Measurements from ENCODE around the gene MPV17. TPM values are rescaled to one million over a fixed set of nuclear protein-coding genes. Genes with fewer than 3 reads are reported as not detected.

Gene MPV17
- polyA plus RNA-seq, 1 donor from 2014 or later: 79.6 TPM

DNA sequence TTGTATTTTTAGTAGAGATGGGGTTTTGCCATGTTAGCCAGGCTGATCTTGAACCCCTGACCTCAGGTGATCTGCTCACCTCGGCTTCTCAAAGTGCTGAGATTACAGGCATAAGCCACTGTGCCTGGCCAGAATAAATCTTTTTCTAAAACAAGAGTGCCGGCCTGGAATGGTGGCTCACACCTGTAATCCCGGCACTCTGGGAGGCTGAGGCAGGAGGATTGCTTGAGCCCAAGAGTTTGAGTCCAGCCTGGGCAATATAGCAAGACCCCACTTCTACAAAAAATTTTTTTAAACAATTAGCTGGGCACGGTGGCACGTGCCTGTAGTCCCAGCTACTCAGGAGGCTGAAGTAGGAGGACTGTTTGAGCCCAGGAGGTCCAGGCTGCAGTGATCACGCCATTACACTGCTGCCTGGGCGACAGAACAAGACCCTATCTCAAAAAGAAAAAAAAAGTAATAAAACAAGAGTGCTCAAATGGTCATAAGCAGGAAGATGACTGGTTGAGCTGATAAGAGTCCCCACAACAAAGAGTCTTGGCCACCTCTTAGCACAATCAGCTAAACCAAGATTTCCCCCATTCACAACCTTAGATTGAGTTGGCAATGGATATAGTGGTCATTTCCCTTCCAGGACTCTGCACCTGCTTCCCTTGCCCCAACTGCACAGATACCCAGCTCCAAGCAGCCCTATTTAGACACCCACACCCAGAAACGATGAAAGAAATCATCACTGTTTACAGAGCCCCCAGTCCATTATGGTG lies 8.8 kb downstream of the MPV17 start:
- Histone ChIP-seq H3K9ac (ENCODE audit: low read length) (no peak overlapping the region), H3K36me3 (ENCODE audit: insufficient read depth, low read length) (no peaks in the 10 kb centered on the region), H3K9me3 (ENCODE audit: low read length) (no peaks in the 10 kb centered on the region), H4K20me1 (ENCODE audit: insufficient read depth) (no peaks in the 10 kb centered on the region), H3K9me2 (ENCODE audit: insufficient read depth, low read length) (no peaks in the 10 kb centered on the region), H3K79me2 (replicated peaks; ENCODE audit: insufficient read depth, low read length) (no peaks in the 10 kb centered on the region), H3K4me2 (ENCODE audit: low read length) (no peak overlapping the region), H3K27ac (ENCODE audit: low read length) (no peak overlapping the region), H3K27me3 (ENCODE audit: insufficient read depth, low read depth, low read length) (no peaks in the 10 kb centered on the region), H2AFZ (ENCODE audit: low read depth, low read length) (no peak overlapping the region), H3F3A (ENCODE audit: insufficient read depth, low read length, poor library complexity, severe bottlenecking) (no peaks in the 10 kb centered on the region), H3K4me3 (ENCODE audit: low read length) (no peak overlapping the region)
- no peak for TF ChIP-seq EP300 (conservative IDR thresholded peaks at IDR 0.05; ENCODE audit: poor library complexity, severe bottlenecking)
- no peak for TF ChIP-seq MXI1 (conservative IDR thresholded peaks at IDR 0.05; ENCODE audit: poor library complexity, severe bottlenecking)
- no peak for TF ChIP-seq CTCF (IDR thresholded peaks at IDR 0.05; ENCODE audit: poor library complexity, severe bottlenecking)
- TF ChIP-seq SMC3 (conservative IDR thresholded peaks at IDR 0.05; ENCODE audit: poor library complexity): no peak
- no peak for TF ChIP-seq POLR2AphosphoS5 (IDR thresholded peaks at IDR 0.05)
- no peak for TF ChIP-seq EZH2 (IDR thresholded peaks at IDR 0.05; ENCODE audit: borderline replicate concordance, insufficient read depth, low read length, poor library complexity, severe bottlenecking)
- TF ChIP-seq TAF1 (IDR thresholded peaks at IDR 0.05; ENCODE audit: low read depth): no peak
- no peak for TF ChIP-seq RAD21 (conservative IDR thresholded peaks at IDR 0.05)
- TF ChIP-seq, protein P1, sequence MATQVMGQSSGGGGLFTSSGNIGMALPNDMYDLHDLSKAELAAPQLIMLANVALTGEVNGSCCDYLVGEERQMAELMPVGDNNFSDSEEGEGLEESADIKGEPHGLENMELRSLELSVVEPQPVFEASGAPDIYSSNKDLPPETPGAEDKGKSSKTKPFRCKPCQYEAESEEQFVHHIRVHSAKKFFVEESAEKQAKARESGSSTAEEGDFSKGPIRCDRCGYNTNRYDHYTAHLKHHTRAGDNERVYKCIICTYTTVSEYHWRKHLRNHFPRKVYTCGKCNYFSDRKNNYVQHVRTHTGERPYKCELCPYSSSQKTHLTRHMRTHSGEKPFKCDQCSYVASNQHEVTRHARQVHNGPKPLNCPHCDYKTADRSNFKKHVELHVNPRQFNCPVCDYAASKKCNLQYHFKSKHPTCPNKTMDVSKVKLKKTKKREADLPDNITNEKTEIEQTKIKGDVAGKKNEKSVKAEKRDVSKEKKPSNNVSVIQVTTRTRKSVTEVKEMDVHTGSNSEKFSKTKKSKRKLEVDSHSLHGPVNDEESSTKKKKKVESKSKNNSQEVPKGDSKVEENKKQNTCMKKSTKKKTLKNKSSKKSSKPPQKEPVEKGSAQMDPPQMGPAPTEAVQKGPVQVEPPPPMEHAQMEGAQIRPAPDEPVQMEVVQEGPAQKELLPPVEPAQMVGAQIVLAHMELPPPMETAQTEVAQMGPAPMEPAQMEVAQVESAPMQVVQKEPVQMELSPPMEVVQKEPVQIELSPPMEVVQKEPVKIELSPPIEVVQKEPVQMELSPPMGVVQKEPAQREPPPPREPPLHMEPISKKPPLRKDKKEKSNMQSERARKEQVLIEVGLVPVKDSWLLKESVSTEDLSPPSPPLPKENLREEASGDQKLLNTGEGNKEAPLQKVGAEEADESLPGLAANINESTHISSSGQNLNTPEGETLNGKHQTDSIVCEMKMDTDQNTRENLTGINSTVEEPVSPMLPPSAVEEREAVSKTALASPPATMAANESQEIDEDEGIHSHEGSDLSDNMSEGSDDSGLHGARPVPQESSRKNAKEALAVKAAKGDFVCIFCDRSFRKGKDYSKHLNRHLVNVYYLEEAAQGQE (IDR thresholded peaks at IDR 0.05; ENCODE audit: borderline replicate concordance): no peak

GRCh38 chr2:27312152-27312551 lies 10.7 kb downstream of the MPV17 start:
- H3K79me2 ChIP-seq (replicated peaks; ENCODE audit: insufficient read depth, low read length): no peaks in the 10 kb centered on the region
- H2AFZ ChIP-seq (ENCODE audit: low read depth, low read length): no peak overlapping the region
- H3K4me3 ChIP-seq (ENCODE audit: low read length): no peak overlapping the region
- H3K4me2 ChIP-seq (ENCODE audit: low read length): no peak overlapping the region
- no peaks in the 10 kb centered on the region for H3F3A ChIP-seq (ENCODE audit: insufficient read depth, low read length, poor library complexity, severe bottlenecking)
- H3K27ac ChIP-seq (ENCODE audit: low read length): no peak overlapping the region
- peaks cover 19% of the 10 kb centered on the region for H3K27me3 ChIP-seq (ENCODE audit: insufficient read depth, low read depth, low read length)
- H3K9me3 ChIP-seq (ENCODE audit: low read length): no peaks in the 10 kb centered on the region
- no peak overlapping the region for H3K9ac ChIP-seq (ENCODE audit: low read length)
- no peaks in the 10 kb centered on the region for H3K36me3 ChIP-seq (ENCODE audit: insufficient read depth, low read length)
- H4K20me1 ChIP-seq (ENCODE audit: insufficient read depth): no peaks in the 10 kb centered on the region
- TF ChIP-seq POLR2AphosphoS5 (IDR thresholded peaks at IDR 0.05) (no peak), CTCF (IDR thresholded peaks at IDR 0.05; ENCODE audit: poor library complexity, severe bottlenecking) (no peak), EZH2 (IDR thresholded peaks at IDR 0.05; ENCODE audit: borderline replicate concordance, insufficient read depth, low read length, poor library complexity, severe bottlenecking) (no peak), MXI1 (conservative IDR thresholded peaks at IDR 0.05; ENCODE audit: poor library complexity, severe bottlenecking) (no peak), RAD21 (conservative IDR thresholded peaks at IDR 0.05) (no peak), EP300 (conservative IDR thresholded peaks at IDR 0.05; ENCODE audit: poor library complexity, severe bottlenecking) (no peak), TAF1 (IDR thresholded peaks at IDR 0.05; ENCODE audit: low read depth) (no peak), SMC3 (conservative IDR thresholded peaks at IDR 0.05; ENCODE audit: poor library complexity) (no peak)
- TF ChIP-seq, protein P1 (IDR thresholded peaks at IDR 0.05; ENCODE audit: borderline replicate concordance): no peak
- H3K9me2 ChIP-seq (ENCODE audit: insufficient read depth, low read length): no peaks in the 10 kb centered on the region
